Transverse colon (tissue), 4 donors: ENCODE results near the gene DKK3.

ENCODE experiments used
- EP300 ChIP-seq: sonication (generic); formaldehyde crosslinking; IDR thresholded peaks from one replicate; pipeline ENCODE4 v1.6.1; 2017; ENCODE audit warnings: antibody characterized with exemption, low read depth
- POLR2A ChIP-seq: fragments of 450-650 bp; IDR thresholded peaks from one replicate; pipeline ENCODE4 v1.6.1; 2016; ENCODE audit warnings: antibody characterized with exemption, mild to moderate bottlenecking, moderate library complexity
- POLR2AphosphoS5 ChIP-seq, 3 donors: sonication (generic); formaldehyde crosslinking; IDR thresholded peaks; one replicate each; pipeline ENCODE4 v1.6.1; 2016; ENCODE audit warnings: antibody characterized with exemption in 3 of 3
- TF ChIP-seq, protein P1 (sequence below), 5 experiments: fragments of 200-600 bp in 3 of 5; fragments of 450-650 bp in 2 of 5; sonication (generic) in 3 of 5; IDR thresholded peaks; 1 replicate in 2 of 5; 2 replicates in 3 of 5; pipeline ENCODE4 v1.5.1; 2016 to 2017; ENCODE audit warnings: antibody characterized with exemption in 5 of 5, inconsistent platforms in 3 of 5, mild to moderate bottlenecking in 2 of 5, moderate library complexity in 1 of 5

GRCh38 chr11:11956006-11956405 is 52.4 kb downstream of the DKK3 start:
- TF ChIP-seq, protein P1, sequence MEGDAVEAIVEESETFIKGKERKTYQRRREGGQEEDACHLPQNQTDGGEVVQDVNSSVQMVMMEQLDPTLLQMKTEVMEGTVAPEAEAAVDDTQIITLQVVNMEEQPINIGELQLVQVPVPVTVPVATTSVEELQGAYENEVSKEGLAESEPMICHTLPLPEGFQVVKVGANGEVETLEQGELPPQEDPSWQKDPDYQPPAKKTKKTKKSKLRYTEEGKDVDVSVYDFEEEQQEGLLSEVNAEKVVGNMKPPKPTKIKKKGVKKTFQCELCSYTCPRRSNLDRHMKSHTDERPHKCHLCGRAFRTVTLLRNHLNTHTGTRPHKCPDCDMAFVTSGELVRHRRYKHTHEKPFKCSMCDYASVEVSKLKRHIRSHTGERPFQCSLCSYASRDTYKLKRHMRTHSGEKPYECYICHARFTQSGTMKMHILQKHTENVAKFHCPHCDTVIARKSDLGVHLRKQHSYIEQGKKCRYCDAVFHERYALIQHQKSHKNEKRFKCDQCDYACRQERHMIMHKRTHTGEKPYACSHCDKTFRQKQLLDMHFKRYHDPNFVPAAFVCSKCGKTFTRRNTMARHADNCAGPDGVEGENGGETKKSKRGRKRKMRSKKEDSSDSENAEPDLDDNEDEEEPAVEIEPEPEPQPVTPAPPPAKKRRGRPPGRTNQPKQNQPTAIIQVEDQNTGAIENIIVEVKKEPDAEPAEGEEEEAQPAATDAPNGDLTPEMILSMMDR (IDR thresholded peaks at IDR 0.05) = no peak
- TF ChIP-seq EP300 = no peak
- no peak for TF ChIP-seq POLR2A
- TF ChIP-seq POLR2AphosphoS5 (IDR thresholded peaks at IDR 0.05) = no peak
